ENCODE measurements around the gene NOTCH2.
"Not testable (repeated sequence)": the region's sequence is repeated elsewhere in the genome, so short reads cannot be mapped to it uniquely, and the experiment has no call there.

NOTCH2 gene

GRCh38 chr1:120069067-120069919 is at the start of gene NOTCH2:
NOTCH2 (minus strand) TSS chr1:120069662; CDS start chr1:120069406, 256 bp downstream.
- DNase-seq (ENCODE audit: low read depth in 2 of 2) = peak in 1 of 2 experiments; percentile 0

- DNase-seq (ENCODE audit: low read depth in 2 of 2) = peak; percentile 21 to 27
These were observed 48.1 kb upstream of the NOTCH2 start for GRCh38 chr1:120117371-120118177.

- DNase-seq (ENCODE audit: low read depth in 2 of 2) = peak in 1 of 2 experiments; percentile 15
These were observed 46.6 kb upstream of the NOTCH2 start for GRCh38 chr1:120116094-120116493.

- DNase-seq (ENCODE audit: low read depth in 2 of 2) = not testable (repeated sequence)
These were observed 43.7 kb upstream of the NOTCH2 start for GRCh38 chr1:120113134-120113533.

- DNase-seq (ENCODE audit: low read depth in 2 of 2) = not testable (repeated sequence)
These were observed 42.8 kb upstream of the NOTCH2 start for GRCh38 chr1:120112212-120112611.

- not testable (repeated sequence) for DNase-seq (ENCODE audit: low read depth in 2 of 2)
These were observed 42.3 kb upstream of the NOTCH2 start for GRCh38 chr1:120111771-120112170.

- not testable (repeated sequence) for DNase-seq (ENCODE audit: low read depth in 2 of 2)
These were observed 41.5 kb upstream of the NOTCH2 start for GRCh38 chr1:120111008-120111407.

GRCh38 chr1:120109656-120110055 is 40.2 kb upstream of the NOTCH2 start:
- not testable (repeated sequence) for DNase-seq (ENCODE audit: low read depth in 2 of 2)

- not testable (repeated sequence) for DNase-seq (ENCODE audit: low read depth in 2 of 2)
These were observed 39.7 kb upstream of the NOTCH2 start for GRCh38 chr1:120109180-120109579.

GRCh38 chr1:120105288-120105687 is 35.8 kb upstream of the NOTCH2 start:
- not testable (repeated sequence) for DNase-seq (ENCODE audit: low read depth in 2 of 2)

- not testable (repeated sequence) for DNase-seq (ENCODE audit: low read depth in 2 of 2)
These were observed 34.3 kb upstream of the NOTCH2 start for GRCh38 chr1:120103768-120104167.

- not testable (repeated sequence) for DNase-seq (ENCODE audit: low read depth in 2 of 2)
These were observed 32.1 kb upstream of the NOTCH2 start for GRCh38 chr1:120101593-120101992.

- DNase-seq (ENCODE audit: low read depth in 2 of 2) = not testable (repeated sequence)
These were observed 31.1 kb upstream of the NOTCH2 start for GRCh38 chr1:120100590-120100989.

GRCh38 chr1:120098986-120099759 is 29.7 kb upstream of the NOTCH2 start:
- not testable (repeated sequence) for DNase-seq (ENCODE audit: low read depth in 2 of 2)

- not testable (repeated sequence) for DNase-seq (ENCODE audit: low read depth in 2 of 2)
These were observed 27.6 kb upstream of the NOTCH2 start for GRCh38 chr1:120096981-120097545.

- DNase-seq (ENCODE audit: low read depth in 2 of 2) = not testable (repeated sequence)
These were observed 24.2 kb upstream of the NOTCH2 start for GRCh38 chr1:120093548-120094181.

GRCh38 chr1:120092232-120093218 is 23.1 kb upstream of the NOTCH2 start:
- not testable (repeated sequence) for DNase-seq (ENCODE audit: low read depth in 2 of 2)

GRCh38 chr1:120090830-120091229 is 21.4 kb upstream of the NOTCH2 start:
- not testable (repeated sequence) for DNase-seq (ENCODE audit: low read depth in 2 of 2)

- DNase-seq (ENCODE audit: low read depth in 2 of 2) = peak; percentile 1 to 6
These were observed 18.5 kb upstream of the NOTCH2 start for GRCh38 chr1:120087959-120088358.

- not testable (repeated sequence) for DNase-seq (ENCODE audit: low read depth in 2 of 2)
These were observed 405 bp upstream of the NOTCH2 start for GRCh38 chr1:120069920-120070214.
